MG63 (cell line): ENCODE data around the gene APLF. TPM values are rescaled to one million over a fixed set of nuclear protein-coding genes. Genes with fewer than 3 reads are reported as not detected.
"Not testable (repeated sequence)": the region's sequence is repeated elsewhere in the genome, so short reads cannot be mapped to it uniquely, and the experiment has no call there.

Source experiments
- DNase-seq: peaks from one replicate; pipeline ENCODE4 v3.0.0-alpha.2; 2020
- H3K27me3 ChIP-seq: fragments of 250-450 bp; sonication (Bioruptor Pico); 2 replicates; pipeline ENCODE4 v1.5.1; 2020; ENCODE audit warnings: mild to moderate bottlenecking, moderate library complexity
- H3K36me3 ChIP-seq: fragments of 250-450 bp; sonication (Bioruptor Pico); 2 replicates; pipeline ENCODE4 v1.5.1; 2020; ENCODE audit warnings: mild to moderate bottlenecking, moderate library complexity
- H3K4me3 ChIP-seq: fragments of 250-450 bp; sonication (Bioruptor Pico); 2 replicates; pipeline ENCODE4 v1.5.1; 2020; ENCODE audit warnings: mild to moderate bottlenecking, moderate library complexity
- H3K9me3 ChIP-seq: fragments of 250-450 bp; sonication (Bioruptor Pico); 2 replicates; pipeline ENCODE4 v1.5.1; 2020; ENCODE audit warnings: mild to moderate bottlenecking, moderate library complexity
- total RNA-seq: library from RNA; depleted of rRNA; stranded (reverse); fragments of >200 nt; shearing (Covaris generic); gene quantifications from 2 replicates; pipeline ENCODE4 v1.2.3, GENCODE V29; 2014; ENCODE audit warnings: low replicate concordance

APLF gene
- total RNA-seq, 1 experiment from 2014 or later: 0.99 TPM

DNA sequence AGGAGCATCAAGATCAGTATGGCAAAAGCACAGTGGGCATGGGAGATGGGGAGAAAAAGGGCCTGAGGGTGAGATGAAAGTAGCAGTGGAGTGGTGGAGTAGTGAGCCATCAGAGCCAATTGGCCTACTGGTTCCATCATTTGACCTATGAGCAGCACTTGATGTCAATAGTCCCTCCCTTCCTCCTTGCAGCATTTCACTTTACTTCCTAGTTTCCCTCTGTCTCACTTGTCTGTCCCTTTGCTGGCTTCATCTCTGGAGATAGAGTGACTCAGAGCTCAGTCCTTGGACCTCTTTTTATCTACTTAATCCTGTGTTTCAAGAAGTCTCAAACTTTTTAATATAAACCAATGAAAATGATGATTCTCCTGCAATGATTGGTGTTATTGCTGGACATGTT, 32.4 kb upstream of the APLF start:
- DNase-seq: no peak
- Histone ChIP-seq H3K9me3 (no peaks in the 10 kb centered on the region), H3K36me3 (no peaks in the 10 kb centered on the region), H3K27me3 (no peaks in the 10 kb centered on the region; the same call in 1 of the 2 replicates), H3K4me3 (no peak overlapping the region)

DNA sequence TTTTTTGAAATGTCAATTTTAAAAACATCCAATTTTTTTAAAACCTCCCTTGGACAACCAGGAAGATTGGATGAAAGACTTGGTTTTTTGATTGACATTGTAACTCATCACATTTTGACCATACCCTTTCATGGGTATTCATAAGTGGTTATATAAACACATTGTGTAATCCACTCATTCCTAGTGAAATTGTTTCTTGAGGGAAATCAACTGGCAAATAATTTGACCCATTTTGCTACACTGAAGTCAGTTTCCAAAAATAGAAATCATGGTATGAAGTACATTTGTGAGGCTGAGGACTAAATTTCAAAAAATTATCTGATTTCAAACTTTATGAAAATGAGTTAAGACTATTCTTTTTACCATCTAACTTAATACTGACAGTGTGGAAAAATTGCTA, 31.8 kb upstream of the APLF start:
- DNase-seq: no peak
- no peaks in the 10 kb centered on the region for H3K9me3 ChIP-seq
- no peaks in the 10 kb centered on the region for H3K36me3 ChIP-seq
- no peak overlapping the region for H3K4me3 ChIP-seq
- H3K27me3 ChIP-seq: no peaks in the 10 kb centered on the region; the same call in 1 of the 2 replicates

DNA sequence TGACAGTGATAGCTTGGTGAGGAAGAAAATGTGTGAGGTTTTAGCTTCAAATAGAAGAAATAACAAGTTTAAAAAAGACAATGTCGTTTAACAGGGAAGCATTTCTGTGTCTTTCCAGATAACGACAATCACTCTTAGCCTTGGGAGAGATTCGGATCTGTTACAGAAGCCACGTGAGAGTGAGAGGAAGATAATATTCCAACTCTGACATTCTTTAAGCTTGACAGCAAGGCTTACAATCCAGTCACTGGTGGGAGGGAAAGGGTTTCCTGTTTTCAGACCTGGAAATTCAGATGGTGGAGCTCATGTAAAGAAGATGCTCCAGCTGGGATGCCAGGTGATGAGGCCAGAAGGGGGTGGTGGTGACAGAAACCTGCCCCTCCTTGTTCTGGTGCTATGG, 31.1 kb upstream of the APLF start:
- no peaks in the 10 kb centered on the region; the same call in 1 of the 2 replicates for H3K27me3 ChIP-seq
- H3K9me3 ChIP-seq: no peaks in the 10 kb centered on the region
- no peaks in the 10 kb centered on the region for H3K36me3 ChIP-seq
- no peak for DNase-seq
- H3K4me3 ChIP-seq: no peak overlapping the region

DNA sequence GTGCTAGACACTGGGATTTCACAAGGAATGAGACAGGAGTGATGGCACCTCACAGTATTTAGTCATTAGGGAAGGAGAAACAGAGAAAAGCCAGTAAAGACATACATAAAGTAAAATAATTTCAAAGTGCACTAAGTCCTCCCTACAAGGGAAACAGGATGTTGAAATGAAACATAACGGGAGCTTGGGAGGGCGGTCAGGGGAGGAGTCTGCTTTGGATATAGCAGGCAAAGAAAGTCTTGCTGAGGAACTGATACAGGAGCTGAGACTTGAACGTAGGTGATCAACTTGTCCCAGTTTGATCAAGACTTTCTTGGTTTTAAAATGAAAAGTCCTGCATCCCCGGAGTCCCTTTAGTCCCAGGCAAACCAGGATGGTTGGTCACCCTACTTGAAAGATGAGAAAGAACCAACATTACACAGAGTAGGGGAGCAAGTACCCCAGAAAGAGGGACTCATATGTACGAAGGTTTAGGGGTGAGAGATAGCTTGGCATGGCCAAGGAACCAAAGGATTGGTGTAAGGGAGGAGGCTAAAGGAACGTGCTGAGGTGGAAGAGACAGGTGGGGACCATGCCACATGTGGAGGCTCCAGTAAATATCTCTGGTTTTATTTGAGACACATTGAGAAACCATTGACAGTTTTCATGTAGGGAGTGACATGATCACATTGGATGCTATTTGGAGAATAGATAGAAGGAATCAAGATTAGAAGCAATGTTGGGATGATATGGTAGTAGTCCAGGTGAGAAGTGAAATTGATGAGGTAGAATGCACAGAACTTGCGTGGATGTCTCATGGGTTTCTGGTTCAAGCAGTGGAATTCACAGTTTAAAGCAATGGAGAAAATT, 28.7 kb upstream of the APLF start:
- peaks cover 7% of the 10 kb centered on the region; the same call in 1 of the 2 replicates for H3K27me3 ChIP-seq
- no peak overlapping the region for H3K4me3 ChIP-seq
- no peaks in the 10 kb centered on the region for H3K36me3 ChIP-seq
- no peak for DNase-seq
- no peaks in the 10 kb centered on the region for H3K9me3 ChIP-seq

DNA sequence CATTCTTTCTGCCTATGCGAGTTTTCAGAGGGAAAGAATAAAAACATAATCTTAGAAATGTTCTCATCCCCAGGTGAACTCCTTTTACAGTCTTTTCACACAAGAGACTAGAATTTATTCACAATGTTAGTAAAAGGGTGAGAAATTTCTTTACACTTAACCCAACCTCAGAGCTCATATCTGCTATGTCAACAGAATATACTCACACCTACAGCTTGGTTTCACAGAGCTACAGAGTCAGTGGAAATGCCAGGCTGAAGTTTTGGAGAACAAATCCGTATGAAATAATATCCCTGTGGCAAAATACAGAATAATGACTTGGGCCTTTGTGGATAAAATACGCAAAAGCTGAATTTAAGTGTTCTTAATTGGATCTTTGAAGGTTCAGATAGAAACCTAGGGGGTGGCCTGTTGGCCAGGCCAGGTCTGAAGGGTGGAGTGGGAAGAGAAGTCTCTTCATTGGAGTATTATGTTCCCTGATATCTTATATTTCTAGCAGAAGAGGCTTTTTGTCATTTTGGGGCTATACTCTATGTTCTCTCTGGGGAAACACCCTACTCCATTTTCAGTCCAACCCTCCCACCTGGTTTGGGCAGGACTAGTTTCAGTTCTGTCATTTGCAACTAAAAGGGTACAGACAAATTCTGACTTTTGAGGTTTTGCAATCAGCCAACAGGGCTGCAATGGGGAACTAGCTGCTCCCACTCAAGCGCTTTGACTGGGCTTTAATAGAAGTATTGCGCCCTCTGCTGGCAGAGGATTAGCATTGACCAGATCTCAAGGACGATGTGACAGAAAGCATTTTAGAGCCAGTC, 26.0 kb upstream of the APLF start:
- Histone ChIP-seq H3K27me3 (peaks cover 7% of the 10 kb centered on the region; the same call in 1 of the 2 replicates), H3K36me3 (no peaks in the 10 kb centered on the region), H3K4me3 (no peak overlapping the region), H3K9me3 (no peaks in the 10 kb centered on the region)
- peak; percentile 68 for DNase-seq

DNA sequence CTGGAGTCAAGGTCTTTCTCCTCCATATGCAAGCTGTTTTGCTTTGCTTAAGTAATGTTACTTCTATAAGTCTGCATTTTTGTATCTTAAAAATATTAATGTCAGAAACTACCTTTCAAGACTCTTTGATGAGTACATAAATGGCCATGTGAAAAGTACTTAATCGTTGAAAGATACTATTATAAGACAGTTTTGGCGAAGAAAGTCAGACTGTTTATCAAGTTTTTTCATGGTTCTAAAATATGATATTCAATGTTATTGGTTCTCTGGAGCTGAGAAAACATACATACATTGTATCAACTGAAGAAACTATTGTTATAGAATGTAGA, 25.4 kb upstream of the APLF start:
- Histone ChIP-seq H3K36me3 (no peaks in the 10 kb centered on the region), H3K4me3 (no peak overlapping the region), H3K9me3 (no peaks in the 10 kb centered on the region), H3K27me3 (peaks cover 7% of the 10 kb centered on the region; the same call in 1 of the 2 replicates)
- no peak for DNase-seq

DNA sequence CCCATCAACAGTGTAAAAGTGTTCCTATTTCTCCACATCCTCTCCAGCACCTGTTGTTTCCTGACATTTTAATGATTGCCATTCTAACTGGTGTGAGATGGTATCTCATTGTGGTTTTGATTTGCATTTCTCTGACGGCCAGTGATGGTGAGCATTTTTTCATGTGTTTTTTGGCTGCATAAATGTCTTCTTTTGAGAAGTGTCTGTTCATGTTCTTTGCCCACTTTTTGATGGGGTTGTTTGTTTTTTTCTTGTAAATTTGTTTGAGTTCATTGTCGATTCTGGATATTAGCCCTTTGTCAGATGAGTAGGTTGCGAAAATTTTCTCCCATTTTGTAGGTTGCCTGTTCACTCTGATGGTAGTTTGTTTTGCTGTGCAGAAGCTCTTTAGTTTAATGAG, 21.0 kb upstream of the APLF start:
- H3K4me3 ChIP-seq, H3K27me3 ChIP-seq, DNase-seq, H3K9me3 ChIP-seq, H3K36me3 ChIP-seq: not testable (repeated sequence)

DNA sequence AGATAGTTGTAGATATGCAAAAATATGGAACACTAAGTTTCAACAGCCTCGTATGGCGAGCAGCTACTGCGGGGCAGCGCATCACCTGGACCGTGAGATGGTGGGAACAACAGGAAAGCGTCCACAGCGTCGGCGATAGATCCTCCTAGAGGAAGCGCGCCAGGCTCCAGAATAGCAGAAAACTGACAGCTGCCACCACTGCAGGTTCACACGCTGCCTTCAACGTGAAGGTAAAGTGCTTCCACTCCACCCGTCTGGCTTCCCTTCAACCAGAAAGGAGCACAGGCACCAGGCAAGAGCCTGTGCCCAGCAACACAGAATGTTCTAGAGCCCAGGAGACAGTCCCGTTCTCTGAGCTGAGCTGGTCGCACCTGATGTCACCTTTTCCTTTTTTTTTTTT, 20.3 kb upstream of the APLF start:
- no peaks in the 10 kb centered on the region for H3K36me3 ChIP-seq
- H3K9me3 ChIP-seq: no peaks in the 10 kb centered on the region
- no peak overlapping the region for H3K4me3 ChIP-seq
- DNase-seq: no peak
- peaks cover 4% of the 10 kb centered on the region; the same call in 1 of the 2 replicates for H3K27me3 ChIP-seq

DNA sequence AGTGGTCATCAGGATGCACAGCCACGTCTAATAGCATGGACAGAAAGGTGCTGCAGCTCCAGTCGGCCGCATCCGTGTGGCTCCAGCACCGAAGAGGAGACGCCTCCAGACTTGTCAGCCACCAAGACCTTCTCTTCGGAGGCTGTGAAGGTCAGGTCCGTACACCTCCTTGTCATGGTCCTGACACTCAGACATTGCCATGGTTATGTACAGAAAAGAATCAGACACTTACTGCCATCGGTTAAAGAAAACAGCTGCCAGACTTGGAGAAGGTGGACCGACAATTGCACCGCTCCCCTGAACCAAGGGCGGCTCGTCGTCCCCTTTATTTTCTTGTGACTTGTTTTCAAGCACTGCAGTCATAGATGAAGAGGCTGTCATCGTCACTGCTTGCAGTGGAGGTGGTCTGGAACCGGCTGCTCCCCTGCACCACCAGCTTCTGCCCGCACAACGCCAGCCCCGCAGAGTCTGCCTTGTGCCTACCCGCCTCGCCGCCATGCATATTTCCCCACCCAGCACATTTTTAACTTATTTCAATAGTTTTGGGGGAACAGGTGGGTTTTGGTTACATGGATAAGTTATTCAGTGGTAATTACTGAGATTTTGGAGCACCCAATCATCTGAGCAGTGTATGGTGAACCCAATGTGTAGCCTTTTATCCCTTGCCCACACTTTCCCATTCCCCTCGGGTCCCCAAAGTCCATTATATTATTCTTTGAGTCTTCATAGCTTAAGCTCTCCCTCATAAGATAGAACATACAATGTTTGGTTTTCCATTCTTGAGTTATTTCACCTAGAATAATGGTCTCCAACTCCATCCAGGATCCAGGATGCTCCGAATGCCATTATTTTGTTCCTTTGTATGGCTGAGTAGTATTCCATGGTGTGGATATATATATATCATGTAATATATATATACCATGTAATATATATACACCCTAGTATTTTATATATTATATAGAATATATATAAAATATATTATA, 18.4 kb upstream of the APLF start:
- Histone ChIP-seq H3K4me3 (no peak overlapping the region), H3K9me3 (no peaks in the 10 kb centered on the region), H3K27me3 (no peaks in the 10 kb centered on the region), H3K36me3 (no peaks in the 10 kb centered on the region)
- DNase-seq: no peak

DNA sequence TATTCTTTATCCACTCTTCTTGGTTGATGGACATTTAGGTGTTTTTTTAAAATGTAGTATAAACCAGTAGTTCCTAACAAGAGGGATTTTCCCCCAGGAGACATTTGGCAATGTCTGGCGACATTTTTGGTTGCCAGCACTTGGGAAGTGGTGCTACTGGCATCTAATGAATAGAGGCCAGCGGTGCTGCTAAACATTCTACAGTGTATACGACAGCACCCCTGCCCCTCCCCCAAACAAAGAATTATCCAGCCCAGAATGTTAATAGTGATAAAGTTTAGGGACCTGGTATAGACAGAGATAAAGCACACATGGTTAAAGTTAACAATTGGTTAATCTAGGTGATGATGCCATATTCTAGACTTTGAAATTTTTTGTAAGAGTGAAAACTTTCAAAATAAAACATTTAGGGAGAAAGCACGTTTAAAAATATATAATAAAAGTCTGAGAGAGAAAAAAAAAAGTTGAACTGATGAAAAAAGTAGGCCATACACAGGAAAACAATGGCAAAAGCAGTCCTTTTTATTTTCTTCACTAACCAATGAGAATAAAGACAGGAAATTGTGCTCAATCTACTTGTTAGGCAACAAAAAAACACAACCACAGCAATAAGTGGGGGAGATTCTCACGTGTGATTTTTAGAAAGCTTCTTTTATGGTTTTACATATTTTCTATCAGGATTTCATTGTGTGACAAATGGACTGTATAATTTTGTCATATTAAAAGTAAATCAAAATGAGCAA, 15.1 kb upstream of the APLF start:
- H3K9me3 ChIP-seq: no peaks in the 10 kb centered on the region
- no peak overlapping the region for H3K4me3 ChIP-seq
- H3K27me3 ChIP-seq: no peaks in the 10 kb centered on the region
- no peaks in the 10 kb centered on the region for H3K36me3 ChIP-seq
- DNase-seq: no peak

DNA sequence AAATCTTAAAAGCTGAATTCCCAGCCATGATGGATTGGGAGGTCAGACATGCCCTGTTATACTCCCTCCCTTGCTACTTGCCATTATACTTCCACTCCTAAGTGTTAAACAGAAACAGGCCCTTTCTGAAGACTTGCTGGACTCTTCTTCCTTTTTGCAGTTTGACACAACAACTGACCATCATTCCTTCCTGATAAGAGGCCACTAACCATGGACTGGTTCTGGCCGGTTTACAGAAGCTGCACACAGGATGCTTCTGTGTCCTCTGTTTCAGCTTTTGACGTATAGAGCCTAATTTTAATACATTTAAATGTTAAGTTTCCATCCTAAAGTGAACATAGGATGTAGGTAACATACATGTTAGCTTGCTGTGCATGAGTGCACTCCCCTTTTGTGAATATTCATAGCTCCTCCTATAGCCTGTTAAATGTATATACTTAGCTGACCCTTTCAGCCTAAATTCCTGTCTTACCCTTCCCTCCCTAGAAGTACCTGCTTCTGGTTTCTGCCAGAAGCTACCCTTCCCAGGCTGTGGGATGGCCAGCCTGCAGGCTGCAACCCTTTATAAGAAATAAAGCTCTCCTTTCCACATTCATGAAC, 13.5 kb upstream of the APLF start:
- Histone ChIP-seq H3K27me3 (no peaks in the 10 kb centered on the region), H3K36me3 (no peaks in the 10 kb centered on the region), H3K4me3 (no peak overlapping the region), H3K9me3 (no peaks in the 10 kb centered on the region)
- DNase-seq: no peak

DNA sequence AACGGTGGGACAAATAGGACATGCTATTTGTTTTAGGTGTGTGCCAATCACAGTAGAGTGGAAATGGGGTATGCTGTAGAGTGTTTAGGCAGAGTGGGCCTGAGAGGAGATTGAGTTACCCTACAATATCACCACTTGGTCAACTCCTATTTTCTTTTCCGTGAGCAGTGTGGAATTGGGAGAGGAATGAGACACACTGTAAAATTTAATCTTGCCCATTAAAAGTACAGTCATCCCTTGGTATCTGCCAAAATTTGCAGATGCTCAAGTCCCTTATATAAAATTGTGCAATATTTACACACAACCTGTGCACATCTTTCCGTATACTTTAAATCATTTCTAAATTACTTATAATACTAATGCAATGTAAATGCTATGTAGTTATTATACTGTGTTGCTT, 12.7 kb upstream of the APLF start:
- no peak for DNase-seq
- H3K4me3 ChIP-seq: no peak overlapping the region
- H3K27me3 ChIP-seq: no peaks in the 10 kb centered on the region
- H3K36me3 ChIP-seq: no peaks in the 10 kb centered on the region
- no peaks in the 10 kb centered on the region for H3K9me3 ChIP-seq

DNA sequence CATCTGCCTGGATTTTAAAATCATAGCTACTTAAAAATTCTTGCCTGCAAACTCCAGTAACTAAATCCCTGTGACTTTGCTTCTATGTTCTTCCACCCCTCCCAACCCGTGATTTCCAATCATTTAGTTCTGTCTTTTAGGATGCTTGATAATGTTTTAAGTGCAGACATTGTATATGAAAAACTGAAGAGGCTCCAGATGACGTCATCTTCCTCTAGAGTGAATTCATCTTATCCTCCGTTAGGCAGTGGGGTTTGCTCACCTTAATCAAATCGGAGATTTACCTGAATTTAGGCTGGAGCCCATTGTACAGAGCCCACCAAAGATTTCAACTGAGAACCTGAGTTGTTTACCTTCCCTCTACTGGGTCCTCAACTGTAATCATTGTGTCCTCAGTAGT, 11.2 kb upstream of the APLF start:
- H3K9me3 ChIP-seq: no peaks in the 10 kb centered on the region
- H3K4me3 ChIP-seq: no peak overlapping the region
- H3K27me3 ChIP-seq: no peaks in the 10 kb centered on the region
- H3K36me3 ChIP-seq: no peaks in the 10 kb centered on the region
- no peak for DNase-seq

DNA sequence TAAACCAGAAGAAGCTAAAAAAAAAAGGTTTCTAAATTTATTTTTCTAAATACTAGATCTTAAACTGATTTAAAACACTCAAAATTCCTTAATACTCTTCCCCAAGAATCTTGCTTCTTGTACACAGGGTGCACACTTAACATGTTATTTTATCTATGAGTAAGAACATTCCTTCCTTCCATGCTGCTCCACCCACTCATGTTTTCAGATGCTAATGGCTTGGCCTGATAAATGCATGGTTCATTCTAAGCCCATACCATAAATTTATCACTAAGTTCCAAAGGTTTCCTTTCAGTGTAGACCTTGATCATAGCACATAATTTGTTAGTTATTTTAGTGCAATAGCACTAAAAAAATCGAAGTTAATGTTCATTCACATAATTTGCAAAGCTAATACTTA, 8.4 kb upstream of the APLF start:
- Histone ChIP-seq H3K9me3 (no peaks in the 10 kb centered on the region), H3K36me3 (no peaks in the 10 kb centered on the region), H3K4me3 (no peak overlapping the region), H3K27me3 (no peaks in the 10 kb centered on the region)
- peak; percentile 5 for DNase-seq

DNA sequence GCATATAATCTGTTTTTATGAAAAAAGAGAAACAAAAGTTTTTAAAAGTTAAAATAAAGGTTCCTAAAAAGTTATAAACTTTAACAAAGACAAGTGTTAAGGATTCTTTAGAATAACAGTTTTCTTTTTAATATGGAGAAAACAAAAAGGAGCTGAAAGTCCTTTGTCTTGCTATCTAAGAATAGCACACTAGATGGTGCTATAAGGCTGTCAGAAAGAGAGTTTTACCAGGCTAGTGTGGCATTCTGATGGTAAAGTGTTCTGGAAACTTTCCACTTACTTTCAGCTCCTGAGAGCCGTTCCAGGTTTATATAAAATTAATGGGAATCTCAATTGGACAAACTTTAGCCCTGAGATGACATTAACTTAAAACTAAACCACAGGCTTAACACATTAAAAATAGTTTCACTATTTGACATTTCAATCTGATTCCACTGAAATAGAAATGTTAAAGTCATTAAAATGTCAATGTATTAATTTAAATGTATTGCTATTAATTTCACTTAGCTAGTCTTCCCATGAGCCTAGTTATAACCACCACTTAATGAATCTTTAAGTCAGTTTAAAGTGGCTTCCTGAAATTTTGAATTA, 4.0 kb upstream of the APLF start:
- Histone ChIP-seq H3K36me3 (no peaks in the 10 kb centered on the region), H3K9me3 (no peaks in the 10 kb centered on the region), H3K4me3 (no peak overlapping the region), H3K27me3 (no peaks in the 10 kb centered on the region)
- DNase-seq: no peak
